Natural killer cell treated with Interleukin-12 subunit alpha and Interleukin-12 subunit beta and Interleukin-15 and Interleukin-18, amount 100 ng/mL, for 72 hours (primary cell): ENCODE measurements around the gene METTL26. TPM values are rescaled to one million over a fixed set of nuclear protein-coding genes. Genes with fewer than 3 reads are reported as not detected.
A peak's percentile ranks its signal among the peaks of the same experiment; 100 is the strongest.

Source experiments
- ATAC-seq, 2 donors: fragments of 150-1000 bp; cut with Tn5 transposase in 1 of 2; sonication (Bioruptor Pico), chemical (Tn5 transposase) in 1 of 2; 2 replicates each; pipeline ENCODE4 v1.10.0; 2021
- DNase-seq: peaks from one replicate; pipeline ENCODE4 v3.0.0; 2022; ENCODE audit warnings: low spot score
- H3K27ac Mint-ChIP-seq, 2 donors: 1 replicate in 1 of 2; 2 replicates in 1 of 2; pipeline ENCODE4 v1.8.0; 2022; ENCODE audit warnings: mixed read lengths in 2 of 2, mild to moderate bottlenecking in 1 of 2, moderate library complexity in 1 of 2
- H3K27me3 Mint-ChIP-seq, 2 donors: 1 replicate in 1 of 2; 2 replicates in 1 of 2; pipeline ENCODE4 v1.8.0; 2022; ENCODE audit warnings: mixed read lengths in 2 of 2
- H3K36me3 Mint-ChIP-seq: one replicate; pipeline ENCODE4 v1.8.0; 2022; ENCODE audit warnings: mixed read lengths
- H3K4me1 Mint-ChIP-seq, 2 donors: 1 replicate in 1 of 2; 2 replicates in 1 of 2; pipeline ENCODE4 v1.8.0; 2022; ENCODE audit warnings: low read depth in 2 of 2, mixed read lengths in 2 of 2, mild to moderate bottlenecking in 1 of 2
- H3K4me3 Mint-ChIP-seq: one replicate; pipeline ENCODE4 v1.8.0; 2022; ENCODE audit warnings: mixed read lengths
- H3K9me3 Mint-ChIP-seq: 2 replicates; pipeline ENCODE4 v1.8.0; 2022; ENCODE audit warnings: mixed read lengths
- total RNA-seq, 2 donors: library from RNA; stranded (reverse); gene quantifications; one replicate each; pipeline ENCODE4 v1.2.3, GENCODE V29; 2022

METTL26 gene
- total RNA-seq, 2 donors from 2014 or later = 93.7 to 115 TPM

DNA sequence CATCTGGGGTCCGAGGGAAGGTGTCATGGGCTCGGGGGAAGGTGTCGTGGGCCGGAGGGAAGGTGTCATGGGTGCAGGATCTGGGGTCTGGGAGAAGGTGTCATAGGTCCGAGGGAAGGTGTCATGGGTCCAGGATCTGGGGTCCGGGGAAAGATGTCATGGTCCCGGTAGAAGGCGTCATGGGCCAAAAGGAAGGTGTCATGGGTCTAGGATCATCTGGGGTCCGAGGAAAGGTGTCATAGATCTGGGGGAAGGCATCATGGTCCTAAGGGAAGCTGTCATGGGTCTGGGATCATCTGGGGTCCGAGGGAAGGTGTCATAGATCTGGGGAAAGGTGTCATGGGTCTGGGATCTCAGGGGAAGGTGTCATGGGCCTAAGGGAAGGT, 45.3 kb downstream of the METTL26 start:
- no peak for ATAC-seq
- Mint-ChIP-seq H3K9me3 (no peaks in the 10 kb centered on the region), H3K36me3 (no peaks in the 10 kb centered on the region), H3K27me3 (no peaks in the 10 kb centered on the region), H3K27ac (peak overlapping the region; percentile 79 to 88), H3K4me3 (peak overlapping the region; percentile 97), H3K4me1 (peaks cover 33 to 39% of the 10 kb centered on the region in 2 donors)
- no peak for DNase-seq

- Mint-ChIP-seq H3K4me1 (peaks cover 33 to 39% of the 10 kb centered on the region in 2 donors), H3K27ac (peak overlapping the region; percentile 79 to 96), H3K27me3 (no peaks in the 10 kb centered on the region), H3K9me3 (no peaks in the 10 kb centered on the region), H3K36me3 (no peaks in the 10 kb centered on the region), H3K4me3 (peak overlapping the region; percentile 97)
- no peak for ATAC-seq
- no peak for DNase-seq
Observed at GRCh38 chr16:590188-590814, 45.8 kb downstream of the METTL26 start.

- H3K9me3 Mint-ChIP-seq = no peaks in the 10 kb centered on the region
- ATAC-seq (peak; percentile 93 to 94), DNase-seq (peak; percentile 99)
- H3K27me3 Mint-ChIP-seq = no peaks in the 10 kb centered on the region
- peak within 1 kb of the TSS; percentile 96 to 98 for H3K27ac Mint-ChIP-seq
- no peaks in the 10 kb centered on the region for H3K36me3 Mint-ChIP-seq
- peaks cover 30 to 37% of the 10 kb centered on the region in 2 donors for H3K4me1 Mint-ChIP-seq
- peak within 1 kb of the TSS; percentile 97 for H3K4me3 Mint-ChIP-seq
Observed at GRCh38 chr16:589658-590187, 46.4 kb downstream of the METTL26 start, which contains the start of gene RAB40C. TSS of gene RAB40C (plus strand) at chr16:590066. CDS start at chr16:590292, 226 bp downstream.

- ATAC-seq (peak; percentile 84 to 89), DNase-seq (peak; percentile 98)
- peaks cover 26 to 31% of the 10 kb centered on the region in 2 donors for H3K4me1 Mint-ChIP-seq
- H3K27ac Mint-ChIP-seq = peak overlapping the region; percentile 96 to 98
- H3K36me3 Mint-ChIP-seq = no peaks in the 10 kb centered on the region
- no peaks in the 10 kb centered on the region for H3K27me3 Mint-ChIP-seq
- H3K9me3 Mint-ChIP-seq = no peaks in the 10 kb centered on the region
- H3K4me3 Mint-ChIP-seq = peak overlapping the region; percentile 96
Observed at GRCh38 chr16:588889-589657, 47.0 kb downstream of the METTL26 start.

GRCh38 chr16:588639-588888, 47.5 kb downstream of the METTL26 start:
- H3K27ac Mint-ChIP-seq = peak overlapping the region; percentile 96 to 98
- H3K9me3 Mint-ChIP-seq = no peaks in the 10 kb centered on the region
- no peaks in the 10 kb centered on the region for H3K27me3 Mint-ChIP-seq
- DNase-seq = no peak
- ATAC-seq = peak; percentile 0 to 9
- H3K36me3 Mint-ChIP-seq = no peaks in the 10 kb centered on the region
- peaks cover 24 to 29% of the 10 kb centered on the region in 2 donors for H3K4me1 Mint-ChIP-seq
- H3K4me3 Mint-ChIP-seq = peak overlapping the region; percentile 96

GRCh38 chr16:586645-587590, 49.2 kb downstream of the METTL26 start:
- Mint-ChIP-seq H3K4me1 (peaks cover 11 to 18% of the 10 kb centered on the region in 2 donors), H3K27ac (peak overlapping the region; percentile 68 to 98), H3K36me3 (no peaks in the 10 kb centered on the region), H3K4me3 (peak overlapping the region; percentile 63), H3K27me3 (no peaks in the 10 kb centered on the region), H3K9me3 (no peaks in the 10 kb centered on the region)
- no peak for DNase-seq
- ATAC-seq = no peak

DNA sequence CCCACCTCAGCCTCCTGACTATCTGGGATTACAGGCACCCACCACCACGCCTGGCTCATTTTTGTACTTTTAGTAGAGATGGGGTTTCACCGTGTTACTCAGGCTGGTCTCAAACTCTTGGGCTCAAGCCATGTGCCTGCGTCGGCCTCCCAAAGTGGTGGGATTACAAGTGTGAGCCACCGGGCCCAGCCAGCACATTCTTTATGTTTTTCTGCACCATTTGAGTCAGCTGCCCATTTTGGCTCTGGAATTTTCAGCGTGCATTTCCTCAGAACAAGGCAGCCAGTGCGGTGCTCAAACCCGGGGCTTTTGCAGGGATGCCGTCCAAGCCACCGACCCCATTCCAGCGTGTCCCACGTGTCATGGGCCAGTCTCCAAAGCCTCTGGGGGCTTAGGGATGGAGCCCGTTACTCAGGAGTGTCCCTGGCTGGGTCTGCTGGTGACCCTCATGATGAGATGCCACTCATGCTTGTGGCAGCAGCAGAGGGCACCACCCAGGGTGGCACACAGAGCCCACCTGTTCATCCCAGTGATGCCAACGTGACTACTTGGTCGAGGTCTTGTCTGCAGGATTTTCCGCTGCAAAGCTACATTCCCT, 50.0 kb downstream of the METTL26 start:
- Mint-ChIP-seq H3K9me3 (no peaks in the 10 kb centered on the region), H3K36me3 (no peaks in the 10 kb centered on the region), H3K27me3 (no peaks in the 10 kb centered on the region), H3K27ac (no peak overlapping the region), H3K4me3 (no peak overlapping the region), H3K4me1 (peaks cover 8 to 16% of the 10 kb centered on the region in 2 donors)
- no peak for DNase-seq
- ATAC-seq = no peak

DNA sequence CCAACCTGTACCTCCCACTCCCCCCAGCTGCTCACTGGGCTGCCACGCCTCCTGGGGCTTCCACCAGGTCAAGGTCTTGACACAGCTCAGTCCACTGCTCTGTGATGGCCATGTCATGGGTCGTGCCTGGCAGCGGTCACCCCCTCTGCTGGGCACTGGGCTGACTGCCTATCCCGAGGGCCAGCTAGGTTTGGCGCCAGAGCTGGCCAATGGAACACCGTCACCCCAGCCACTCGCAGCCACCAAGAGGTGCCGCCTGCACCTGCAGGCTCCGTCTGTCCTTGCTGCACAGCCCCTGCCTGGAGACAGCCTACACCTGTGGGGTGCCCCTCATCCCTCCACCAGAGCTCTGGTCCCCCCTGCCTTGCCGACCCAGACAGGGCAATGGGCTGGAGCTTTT, 50.8 kb downstream of the METTL26 start:
- H3K4me1 Mint-ChIP-seq = peaks cover 0 to 9% of the 10 kb centered on the region in 2 donors
- DNase-seq = no peak
- no peaks in the 10 kb centered on the region for H3K9me3 Mint-ChIP-seq
- no peak for ATAC-seq
- no peaks in the 10 kb centered on the region for H3K27me3 Mint-ChIP-seq
- H3K27ac Mint-ChIP-seq = no peak overlapping the region
- H3K4me3 Mint-ChIP-seq = no peak overlapping the region
- no peaks in the 10 kb centered on the region for H3K36me3 Mint-ChIP-seq

Other genes starting within 250 kb of the METTL26 start
- 1 to 10 TPM; 2.7 to 9.1 TPM for gene NME4, start 239.1 kb downstream of the METTL26 start, total RNA-seq
- gene DECR2, start 234.4 kb downstream of the METTL26 start, total RNA-seq = 10 to 100 TPM in 1 of 2 donors, 1 to 10 TPM in 1; 4.5 to 28.6 TPM
- 10 to 100 TPM; 21.9 to 53.4 TPM for gene RAB11FIP3, start 210.7 kb downstream of the METTL26 start, total RNA-seq
- 100 to 1,000 TPM; 139 to 201 TPM for gene CAPN15, start 108.6 kb downstream of the METTL26 start, total RNA-seq
- under 1 TPM; 0.12 to 0.64 TPM for gene PRR35, start 75.9 kb downstream of the METTL26 start, total RNA-seq
- gene NHLRC4, start 69.3 kb downstream of the METTL26 start, total RNA-seq = under 1 TPM; 0.33 to 0.48 TPM
- gene PIGQ, start 66.3 kb downstream of the METTL26 start, total RNA-seq = 10 to 100 TPM; 27.6 to 60.9 TPM
- gene RAB40C, start 46.2 kb downstream of the METTL26 start, total RNA-seq = 10 to 100 TPM; 16.7 to 18.7 TPM
- 1 to 10 TPM in 1 of 2 donors, under 1 TPM in 1; 0.75 to 1.1 TPM for gene WFIKKN1, start 5.3 kb downstream of the METTL26 start, total RNA-seq
- gene MCRIP2, start 5.5 kb upstream of the METTL26 start, total RNA-seq = 10 to 100 TPM; 29.5 to 57.7 TPM
- gene WDR90, start 13.1 kb upstream of the METTL26 start, total RNA-seq = 100 to 1,000 TPM in 1 of 2 donors, 10 to 100 TPM in 1; 49.7 to 130 TPM
- 100 to 1,000 TPM; 171 to 259 TPM for gene RHOT2, start 31.8 kb upstream of the METTL26 start, total RNA-seq
- gene RHBDL1, start 39.4 kb upstream of the METTL26 start, total RNA-seq = 1 to 10 TPM; 1.0 to 1.5 TPM
- 100 to 1,000 TPM in 1 of 2 donors, 10 to 100 TPM in 1; 95.0 to 172 TPM for gene STUB1, start 44.1 kb upstream of the METTL26 start, total RNA-seq
- 10 to 100 TPM; 31.2 to 53.4 TPM for gene JMJD8, start 48.0 kb upstream of the METTL26 start, total RNA-seq
- gene WDR24, start 54.1 kb upstream of the METTL26 start, total RNA-seq = 10 to 100 TPM; 15.7 to 25.0 TPM
- under 1 TPM in 1 of 2 donors, not detected in 1; 0.26 TPM for gene FBXL16, start 69.5 kb upstream of the METTL26 start, total RNA-seq
- 10 to 100 TPM; 21.0 to 34.9 TPM for gene METRN, start 78.8 kb upstream of the METTL26 start, total RNA-seq
- gene ANTKMT, start 84.8 kb upstream of the METTL26 start, total RNA-seq = 10 to 100 TPM; 29.1 to 37.9 TPM
- gene CCDC78, start 90.1 kb upstream of the METTL26 start, total RNA-seq = 1 to 10 TPM; 3.1 to 6.4 TPM
- gene HAGHL, start 90.8 kb upstream of the METTL26 start, total RNA-seq = 10 to 100 TPM in 1 of 2 donors, 1 to 10 TPM in 1; 5.4 to 15.3 TPM
- 10 to 100 TPM; 26.9 to 54.0 TPM for gene CIAO3, start 104.7 kb upstream of the METTL26 start, total RNA-seq
- not detected for gene MSLN, start 124.4 kb upstream of the METTL26 start, total RNA-seq
- gene RPUSD1, start 152.1 kb upstream of the METTL26 start, total RNA-seq = 10 to 100 TPM; 38.2 to 79.3 TPM
- gene CHTF18, start 152.3 kb upstream of the METTL26 start, total RNA-seq = 100 to 1,000 TPM in 1 of 2 donors, 10 to 100 TPM in 1; 70.7 to 210 TPM
- gene GNG13, start 164.4 kb upstream of the METTL26 start, total RNA-seq = not detected